GM12875 (cell line): Measurements from ENCODE around the gene NECTIN1.

Experiments used
- H3K4me3 ChIP-seq: one replicate; pipeline ENCODE4 v1.5.1; 2011; ENCODE audit warnings: low read depth, low read length, control low read depth
- TF ChIP-seq, protein P1 (sequence below): IDR thresholded peaks from 2 replicates; pipeline ENCODE4 v1.5.1; 2011; ENCODE audit warnings: low read depth, mild to moderate bottlenecking, control low read depth, inconsistent platforms, low read length, moderate library complexity, borderline replicate concordance; ENCODE audit not compliant: insufficient read depth

NECTIN1 gene

DNA sequence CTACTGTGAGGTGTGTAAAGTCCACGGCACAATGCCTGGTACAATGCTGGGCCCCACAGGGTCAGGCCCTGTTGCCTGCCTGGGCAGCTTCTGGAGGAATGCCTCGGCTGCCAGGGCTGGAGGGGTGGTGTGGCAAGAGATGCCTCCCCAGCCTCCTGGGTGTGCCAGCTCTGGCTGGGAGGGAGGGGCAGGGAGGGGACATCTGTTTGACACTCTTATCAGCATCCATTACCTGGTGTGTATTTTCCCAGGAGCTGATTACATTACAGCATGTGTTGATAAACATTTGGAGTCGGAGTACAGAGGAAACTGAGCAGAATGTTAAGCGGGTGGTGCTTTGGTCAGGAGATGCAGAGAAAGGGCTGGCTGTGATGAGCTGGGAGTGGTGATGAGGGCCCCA lies 11.0 kb upstream of the NECTIN1 start:
- TF ChIP-seq, protein P1, sequence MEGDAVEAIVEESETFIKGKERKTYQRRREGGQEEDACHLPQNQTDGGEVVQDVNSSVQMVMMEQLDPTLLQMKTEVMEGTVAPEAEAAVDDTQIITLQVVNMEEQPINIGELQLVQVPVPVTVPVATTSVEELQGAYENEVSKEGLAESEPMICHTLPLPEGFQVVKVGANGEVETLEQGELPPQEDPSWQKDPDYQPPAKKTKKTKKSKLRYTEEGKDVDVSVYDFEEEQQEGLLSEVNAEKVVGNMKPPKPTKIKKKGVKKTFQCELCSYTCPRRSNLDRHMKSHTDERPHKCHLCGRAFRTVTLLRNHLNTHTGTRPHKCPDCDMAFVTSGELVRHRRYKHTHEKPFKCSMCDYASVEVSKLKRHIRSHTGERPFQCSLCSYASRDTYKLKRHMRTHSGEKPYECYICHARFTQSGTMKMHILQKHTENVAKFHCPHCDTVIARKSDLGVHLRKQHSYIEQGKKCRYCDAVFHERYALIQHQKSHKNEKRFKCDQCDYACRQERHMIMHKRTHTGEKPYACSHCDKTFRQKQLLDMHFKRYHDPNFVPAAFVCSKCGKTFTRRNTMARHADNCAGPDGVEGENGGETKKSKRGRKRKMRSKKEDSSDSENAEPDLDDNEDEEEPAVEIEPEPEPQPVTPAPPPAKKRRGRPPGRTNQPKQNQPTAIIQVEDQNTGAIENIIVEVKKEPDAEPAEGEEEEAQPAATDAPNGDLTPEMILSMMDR = no peak
- no peak overlapping the region for H3K4me3 ChIP-seq

- TF ChIP-seq, protein P1 = no peak
- H3K4me3 ChIP-seq = no peak overlapping the region
These were observed 10.2 kb upstream of the NECTIN1 start for GRCh38 chr11:119739021-119739703.

DNA sequence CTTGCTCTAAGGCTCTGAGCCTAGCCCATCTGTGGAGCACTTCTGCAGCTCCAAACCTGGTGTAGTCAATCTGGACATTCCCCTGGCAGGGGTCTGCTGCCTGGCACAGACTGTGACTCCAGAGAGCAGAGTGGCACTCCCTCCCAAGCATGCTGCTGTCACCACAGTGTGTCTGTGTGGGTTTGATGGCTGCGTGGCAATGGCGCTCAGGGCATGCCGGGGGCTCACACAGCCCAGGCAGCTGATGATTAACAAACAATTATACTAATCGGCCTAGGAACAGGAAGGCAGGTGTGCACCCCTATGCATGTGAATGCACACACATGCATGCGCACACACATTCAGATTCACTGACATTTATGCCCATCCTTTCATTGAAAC lies 9.0 kb upstream of the NECTIN1 start:
- TF ChIP-seq, protein P1 = no peak

GRCh38 chr11:119737366-119738058 lies 8.5 kb upstream of the NECTIN1 start:
- TF ChIP-seq, protein P1 = no peak
- no peak overlapping the region for H3K4me3 ChIP-seq

More for the DNA sequence above, 9.0 kb upstream of the NECTIN1 start:
- no peak overlapping the region for H3K4me3 ChIP-seq

DNA sequence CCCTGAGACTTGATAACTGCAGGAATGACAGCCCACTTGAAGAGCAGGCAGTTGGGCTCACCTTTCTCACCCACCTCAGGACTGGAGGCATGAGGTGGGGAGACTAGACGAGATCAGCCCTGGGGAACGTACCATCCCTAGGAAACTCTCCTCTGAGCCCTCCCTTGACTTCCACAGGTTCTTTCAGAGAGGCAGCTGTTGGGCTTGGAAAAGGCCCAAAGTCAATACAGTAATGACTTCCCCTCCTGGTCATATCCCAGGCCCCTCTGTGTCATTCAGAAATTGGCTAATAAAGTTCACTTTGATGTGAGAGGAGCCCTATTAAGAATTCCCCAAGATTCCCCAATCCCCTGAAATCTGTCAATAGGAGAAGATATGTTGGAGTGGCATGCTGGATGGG lies 5.8 kb upstream of the NECTIN1 start:
- H3K4me3 ChIP-seq = no peak overlapping the region
- TF ChIP-seq, protein P1 = no peak

DNA sequence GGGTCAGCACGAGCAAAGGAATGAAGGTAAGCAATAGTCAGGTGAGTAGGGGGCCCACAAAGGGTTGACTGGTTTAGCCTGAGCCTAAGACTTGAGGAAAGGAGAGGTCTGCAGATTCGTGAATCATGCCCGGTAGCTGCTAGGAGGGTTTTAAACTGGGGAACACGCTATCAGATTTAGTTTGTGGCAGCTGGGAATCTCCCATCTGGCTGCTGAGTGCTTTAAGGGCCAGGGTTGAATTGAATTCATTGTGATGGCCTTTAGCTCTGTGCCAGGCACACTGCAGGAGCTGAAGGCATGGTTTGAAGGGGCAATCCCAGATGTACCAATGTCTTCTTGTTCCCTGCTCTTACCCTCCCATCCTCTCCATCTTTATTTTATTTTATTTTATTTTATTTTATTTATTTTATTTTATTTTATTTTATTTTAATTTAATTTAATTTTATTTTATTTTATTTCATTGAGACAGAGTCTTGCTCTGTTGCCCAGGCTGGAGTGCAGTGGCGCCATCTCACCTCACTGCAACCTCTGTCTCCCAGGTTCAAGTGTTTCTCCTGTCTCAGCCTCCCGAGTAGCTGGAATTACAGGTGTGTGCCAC lies 1.9 kb upstream of the NECTIN1 start:
- TF ChIP-seq, protein P1 = no peak
- H3K4me3 ChIP-seq = no peak overlapping the region
